NCI-H226 (cell line): ENCODE measurements around the gene ECE1.

ENCODE experiments used
- DNase-seq: peaks from one replicate; pipeline ENCODE4 v3.0.0-alpha.2; 2015

The ECE1 gene

GRCh38 chr1:21307663-21308305 is 17.5 kb upstream of the ECE1 start:
- DNase-seq: no peak

- DNase-seq: no peak
Observed at GRCh38 chr1:21307210-21307609, 16.9 kb upstream of the ECE1 start.

- DNase-seq: no peak
Observed at GRCh38 chr1:21305900-21306189, 15.6 kb upstream of the ECE1 start.

GRCh38 chr1:21305155-21305899 is 15.1 kb upstream of the ECE1 start:
- no peak for DNase-seq

- DNase-seq: no peak
Observed at GRCh38 chr1:21304488-21304887, 14.2 kb upstream of the ECE1 start.

GRCh38 chr1:21302747-21303715 is 12.8 kb upstream of the ECE1 start:
- DNase-seq: peak; percentile 14

- no peak for DNase-seq
Observed at GRCh38 chr1:21301794-21302440, 11.7 kb upstream of the ECE1 start.

- no peak for DNase-seq
Observed at GRCh38 chr1:21300774-21301173, 10.5 kb upstream of the ECE1 start.

GRCh38 chr1:21299780-21300395 is 9.6 kb upstream of the ECE1 start:
- DNase-seq: no peak

- no peak for DNase-seq
Observed at GRCh38 chr1:21298981-21299391, 8.7 kb upstream of the ECE1 start.

- DNase-seq: no peak
Observed at GRCh38 chr1:21297975-21298374, 7.7 kb upstream of the ECE1 start.

GRCh38 chr1:21296509-21297354 is 6.5 kb upstream of the ECE1 start:
- no peak for DNase-seq

GRCh38 chr1:21295545-21295944 is 5.3 kb upstream of the ECE1 start:
- DNase-seq: no peak

- peak; percentile 51 for DNase-seq
Observed at GRCh38 chr1:21295002-21295401, 4.7 kb upstream of the ECE1 start.

- DNase-seq: no peak
Observed at GRCh38 chr1:21294266-21294989, 4.2 kb upstream of the ECE1 start.

GRCh38 chr1:21293537-21294265 is 3.4 kb upstream of the ECE1 start:
- no peak for DNase-seq

GRCh38 chr1:21292984-21293536 is 2.8 kb upstream of the ECE1 start:
- DNase-seq: no peak

GRCh38 chr1:21292503-21292983 is 2.3 kb upstream of the ECE1 start:
- DNase-seq: no peak

- DNase-seq: no peak
Observed at GRCh38 chr1:21291964-21292363, 1.7 kb upstream of the ECE1 start.

GRCh38 chr1:21291184-21291583 is 921 bp upstream of the ECE1 start:
- no peak for DNase-seq
